WTC11 (cell line): ENCODE results near the gene GTF2F1.

Experiments used
- CTCF ChIP-seq: fragments of 200-600 bp; IDR thresholded peaks from 2 replicates; pipeline ENCODE4 v1.8.0; 2022; ENCODE audit warnings: antibody characterized with exemption
- GABPB1 ChIP-seq: sonication (generic); formaldehyde crosslinking; IDR thresholded peaks from 2 replicates; pipeline ENCODE4 v1.8.1; 2023; ENCODE audit warnings: mild to moderate bottlenecking, missing genetic modification reagents
- HMGXB4 ChIP-seq: sonication (generic); formaldehyde crosslinking; IDR thresholded peaks from 2 replicates; pipeline ENCODE4 v1.8.1; 2023; ENCODE audit warnings: mild to moderate bottlenecking, moderate library complexity, missing genetic modification reagents
- USF2 ChIP-seq: sonication (generic); formaldehyde crosslinking; IDR thresholded peaks from 2 replicates; pipeline ENCODE4 v1.8.1; 2023; ENCODE audit warnings: mild to moderate bottlenecking, missing genetic modification reagents, moderate library complexity

GRCh38 chr19:6333439-6333838 is 59.5 kb downstream of the GTF2F1 start, which contains the start of gene ACER1:
- TF ChIP-seq HMGXB4 (CRISPR knock-in tag) (no peak), CTCF (no peak), GABPB1 (CRISPR knock-in tag) (no peak), USF2 (CRISPR knock-in tag) (no peak)
